Measurements from ENCODE around the gene INO80.

Gene INO80

DNA sequence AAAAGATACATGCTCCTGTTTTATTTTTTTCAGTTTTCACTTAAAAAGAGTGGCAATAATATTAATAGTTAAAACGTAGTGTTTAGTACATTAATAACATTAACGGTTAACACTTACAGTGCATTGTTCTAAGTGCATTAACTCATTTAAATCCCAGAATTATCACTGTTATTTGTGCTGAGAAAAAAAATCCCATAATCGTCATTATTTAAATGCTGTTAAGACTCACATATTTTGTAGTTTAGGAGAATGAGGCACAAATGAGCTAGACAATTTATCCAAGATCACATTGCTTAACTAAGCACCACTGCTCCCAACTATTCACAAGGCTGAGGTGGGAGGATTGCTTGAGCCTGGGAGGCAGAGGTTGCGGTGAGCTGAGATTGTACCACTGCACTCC is 127.9 kb downstream of the INO80 start:
- no peak overlapping the region for H3K4me3 ChIP-seq (ENCODE audit: low read depth, low read length)
- TF ChIP-seq, protein P1, sequence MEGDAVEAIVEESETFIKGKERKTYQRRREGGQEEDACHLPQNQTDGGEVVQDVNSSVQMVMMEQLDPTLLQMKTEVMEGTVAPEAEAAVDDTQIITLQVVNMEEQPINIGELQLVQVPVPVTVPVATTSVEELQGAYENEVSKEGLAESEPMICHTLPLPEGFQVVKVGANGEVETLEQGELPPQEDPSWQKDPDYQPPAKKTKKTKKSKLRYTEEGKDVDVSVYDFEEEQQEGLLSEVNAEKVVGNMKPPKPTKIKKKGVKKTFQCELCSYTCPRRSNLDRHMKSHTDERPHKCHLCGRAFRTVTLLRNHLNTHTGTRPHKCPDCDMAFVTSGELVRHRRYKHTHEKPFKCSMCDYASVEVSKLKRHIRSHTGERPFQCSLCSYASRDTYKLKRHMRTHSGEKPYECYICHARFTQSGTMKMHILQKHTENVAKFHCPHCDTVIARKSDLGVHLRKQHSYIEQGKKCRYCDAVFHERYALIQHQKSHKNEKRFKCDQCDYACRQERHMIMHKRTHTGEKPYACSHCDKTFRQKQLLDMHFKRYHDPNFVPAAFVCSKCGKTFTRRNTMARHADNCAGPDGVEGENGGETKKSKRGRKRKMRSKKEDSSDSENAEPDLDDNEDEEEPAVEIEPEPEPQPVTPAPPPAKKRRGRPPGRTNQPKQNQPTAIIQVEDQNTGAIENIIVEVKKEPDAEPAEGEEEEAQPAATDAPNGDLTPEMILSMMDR (IDR thresholded peaks at IDR 0.05; ENCODE audit: low read depth, low read length), result no peak

DNA sequence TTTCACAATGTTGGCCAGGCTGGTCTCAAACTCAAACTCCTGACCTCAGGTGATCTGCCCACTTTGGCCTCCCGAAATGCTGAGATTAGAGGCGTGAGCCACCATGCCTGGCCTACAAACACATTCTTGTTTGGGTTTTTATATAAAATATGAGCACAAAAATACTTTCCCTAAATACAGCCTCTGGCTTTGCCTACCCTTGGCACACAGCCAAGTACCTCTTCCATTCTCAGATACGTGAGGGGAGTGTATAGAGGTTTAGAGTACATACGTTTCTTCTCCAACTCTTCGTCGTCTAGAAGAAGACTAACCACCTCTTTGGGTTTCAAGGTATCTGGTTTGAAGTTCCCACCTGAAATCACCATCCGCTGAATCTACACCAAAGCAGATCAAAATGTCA is 129.3 kb downstream of the INO80 start:
- TF ChIP-seq, protein P1 (IDR thresholded peaks at IDR 0.05; ENCODE audit: low read depth, low read length), result no peak
- H3K4me3 ChIP-seq (ENCODE audit: low read depth, low read length), result no peak overlapping the region

GRCh38 chr15:40985541-40986330 is 130.3 kb downstream of the INO80 start:
- TF ChIP-seq, protein P1 (IDR thresholded peaks at IDR 0.05; ENCODE audit: low read depth, low read length), result no peak
- peak overlapping the region; percentile 47 for H3K4me3 ChIP-seq (ENCODE audit: low read depth, low read length)

- peak overlapping the region; percentile 47 for H3K4me3 ChIP-seq (ENCODE audit: low read depth, low read length)
- TF ChIP-seq, protein P1 (IDR thresholded peaks at IDR 0.05; ENCODE audit: low read depth, low read length), result no peak
Observed at GRCh38 chr15:40984964-40985363, 131.1 kb downstream of the INO80 start.

- H3K4me3 ChIP-seq (ENCODE audit: low read depth, low read length), result peak overlapping the region; percentile 47; the same call in 1 of the 2 replicates
- TF ChIP-seq, protein P1 (IDR thresholded peaks at IDR 0.05; ENCODE audit: low read depth, low read length), result no peak
Observed at GRCh38 chr15:40984406-40984805, 131.7 kb downstream of the INO80 start.

DNA sequence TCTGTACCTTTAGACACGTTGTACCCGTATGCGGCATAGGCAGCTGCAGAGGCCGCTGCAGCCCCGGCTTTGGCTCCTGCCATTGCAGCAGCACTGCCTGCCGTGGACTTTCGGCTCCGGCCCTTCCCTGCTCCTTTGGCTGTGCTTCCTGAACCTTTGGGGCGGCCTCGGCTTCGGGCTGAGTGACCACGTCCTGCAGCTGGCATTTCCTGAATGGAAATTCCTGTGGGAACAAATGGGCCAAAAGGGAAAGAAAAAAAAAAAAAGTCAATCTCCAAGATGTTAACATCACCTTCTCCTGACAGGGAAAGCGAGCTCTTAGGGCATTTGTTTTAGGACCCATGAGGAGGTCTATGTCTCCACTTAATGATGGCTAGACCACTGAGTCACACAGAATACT is 133.2 kb downstream of the INO80 start:
- H3K4me3 ChIP-seq (ENCODE audit: low read depth, low read length), result peak overlapping the region; percentile 32
- TF ChIP-seq, protein P1 (IDR thresholded peaks at IDR 0.05; ENCODE audit: low read depth, low read length), result peak; percentile 38

GRCh38 chr15:40981186-40981585 is 134.9 kb downstream of the INO80 start:
- no peak overlapping the region for H3K4me3 ChIP-seq (ENCODE audit: low read depth, low read length)
- TF ChIP-seq, protein P1 (IDR thresholded peaks at IDR 0.05; ENCODE audit: low read depth, low read length), result no peak

All from WI38 (cell line).